Fibroblast of the aortic adventitia (primary cell): ENCODE results near the gene RDH12. TPM values are rescaled to one million over a fixed set of nuclear protein-coding genes. Genes with fewer than 3 reads are reported as not detected.

Experiments used
- DNase-seq: peaks from one replicate; pipeline ENCODE4 v3.0.0-alpha.2; 2010; ENCODE audit warnings: low read depth
- H3K4me3 ChIP-seq: 2 replicates; pipeline ENCODE4 v1.5.1; 2011; ENCODE audit warnings: low read depth, mild to moderate bottlenecking, control low read depth, low read length, moderate library complexity
- total RNA-seq: library from RNA; depleted of rRNA; stranded (reverse); fragments of >200 nt; gene quantifications from 2 replicates; pipeline ENCODE4 v1.2.3, GENCODE V29; 2012; ENCODE audit warnings: low replicate concordance
- TF ChIP-seq, protein P1 (sequence below): IDR thresholded peaks from 2 replicates; pipeline ENCODE4 v1.5.1; 2011; ENCODE audit warnings: mild to moderate bottlenecking, low read length, control low read depth, inconsistent platforms; ENCODE audit not compliant: insufficient read depth

RDH12 gene
- total RNA-seq, 1 donor: not detected

DNA sequence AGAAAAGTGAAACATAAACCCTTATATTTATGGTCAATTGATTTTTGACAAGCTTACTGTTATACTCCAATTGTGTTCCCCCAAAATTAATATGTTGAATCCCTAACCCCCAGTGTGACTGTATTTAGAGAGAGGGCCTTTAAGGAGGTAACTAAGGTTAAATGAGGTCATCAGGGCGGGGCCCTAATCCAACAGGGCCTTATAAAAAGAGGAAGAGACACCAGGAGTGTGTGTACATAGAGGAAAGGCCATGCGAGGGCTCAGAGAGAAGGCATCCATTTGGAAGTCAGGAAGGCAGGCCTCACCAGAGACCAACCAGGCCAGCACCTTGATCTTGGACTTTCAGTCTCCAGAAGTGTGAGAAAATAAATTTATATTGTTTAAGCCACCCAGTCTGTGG is 20.7 kb upstream of the RDH12 start:
- H3K4me3 ChIP-seq: no peak overlapping the region
- TF ChIP-seq, protein P1, sequence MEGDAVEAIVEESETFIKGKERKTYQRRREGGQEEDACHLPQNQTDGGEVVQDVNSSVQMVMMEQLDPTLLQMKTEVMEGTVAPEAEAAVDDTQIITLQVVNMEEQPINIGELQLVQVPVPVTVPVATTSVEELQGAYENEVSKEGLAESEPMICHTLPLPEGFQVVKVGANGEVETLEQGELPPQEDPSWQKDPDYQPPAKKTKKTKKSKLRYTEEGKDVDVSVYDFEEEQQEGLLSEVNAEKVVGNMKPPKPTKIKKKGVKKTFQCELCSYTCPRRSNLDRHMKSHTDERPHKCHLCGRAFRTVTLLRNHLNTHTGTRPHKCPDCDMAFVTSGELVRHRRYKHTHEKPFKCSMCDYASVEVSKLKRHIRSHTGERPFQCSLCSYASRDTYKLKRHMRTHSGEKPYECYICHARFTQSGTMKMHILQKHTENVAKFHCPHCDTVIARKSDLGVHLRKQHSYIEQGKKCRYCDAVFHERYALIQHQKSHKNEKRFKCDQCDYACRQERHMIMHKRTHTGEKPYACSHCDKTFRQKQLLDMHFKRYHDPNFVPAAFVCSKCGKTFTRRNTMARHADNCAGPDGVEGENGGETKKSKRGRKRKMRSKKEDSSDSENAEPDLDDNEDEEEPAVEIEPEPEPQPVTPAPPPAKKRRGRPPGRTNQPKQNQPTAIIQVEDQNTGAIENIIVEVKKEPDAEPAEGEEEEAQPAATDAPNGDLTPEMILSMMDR: no peak
- DNase-seq: no peak

DNA sequence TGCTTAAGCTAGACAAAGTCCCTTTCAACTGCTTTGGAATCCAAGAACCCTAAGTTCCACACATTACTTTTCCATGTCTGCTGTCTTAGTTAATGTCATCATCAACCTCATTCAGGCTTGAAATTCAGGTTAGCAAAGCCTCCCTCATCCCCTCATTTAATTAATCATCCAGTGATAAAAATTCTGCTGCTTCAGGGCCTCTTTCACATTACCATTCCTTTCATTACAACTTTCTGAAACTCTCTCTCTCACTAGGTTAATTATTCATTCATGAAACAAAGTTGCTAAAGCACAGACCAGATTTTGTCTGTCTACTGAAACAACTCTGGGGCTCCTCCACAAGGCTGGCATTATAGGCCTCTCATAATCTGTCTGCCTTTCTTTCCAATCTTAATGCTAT is 17.8 kb upstream of the RDH12 start:
- TF ChIP-seq, protein P1: no peak
- H3K4me3 ChIP-seq: no peak overlapping the region
- no peak for DNase-seq

DNA sequence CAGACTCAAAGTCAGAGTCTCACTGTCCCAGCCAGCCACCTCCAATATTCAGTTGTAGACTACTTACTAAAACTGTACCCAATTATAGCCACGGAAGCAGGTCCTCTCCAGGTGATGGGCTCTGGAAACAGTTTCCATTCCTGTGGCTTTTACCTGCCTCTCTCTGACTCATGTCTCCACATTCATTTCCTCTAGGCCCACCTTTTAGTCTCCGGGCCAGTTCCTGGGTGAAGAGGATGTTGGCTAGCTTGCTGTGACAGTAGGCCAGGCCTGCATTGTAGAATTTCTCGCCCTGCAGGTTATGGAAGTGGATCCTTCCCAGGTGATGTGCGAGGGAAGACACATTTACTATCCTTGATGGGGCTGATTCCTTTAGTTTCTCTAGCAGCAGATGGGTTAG is 11.7 kb upstream of the RDH12 start:
- no peak overlapping the region for H3K4me3 ChIP-seq
- DNase-seq: no peak
- TF ChIP-seq, protein P1: no peak

DNA sequence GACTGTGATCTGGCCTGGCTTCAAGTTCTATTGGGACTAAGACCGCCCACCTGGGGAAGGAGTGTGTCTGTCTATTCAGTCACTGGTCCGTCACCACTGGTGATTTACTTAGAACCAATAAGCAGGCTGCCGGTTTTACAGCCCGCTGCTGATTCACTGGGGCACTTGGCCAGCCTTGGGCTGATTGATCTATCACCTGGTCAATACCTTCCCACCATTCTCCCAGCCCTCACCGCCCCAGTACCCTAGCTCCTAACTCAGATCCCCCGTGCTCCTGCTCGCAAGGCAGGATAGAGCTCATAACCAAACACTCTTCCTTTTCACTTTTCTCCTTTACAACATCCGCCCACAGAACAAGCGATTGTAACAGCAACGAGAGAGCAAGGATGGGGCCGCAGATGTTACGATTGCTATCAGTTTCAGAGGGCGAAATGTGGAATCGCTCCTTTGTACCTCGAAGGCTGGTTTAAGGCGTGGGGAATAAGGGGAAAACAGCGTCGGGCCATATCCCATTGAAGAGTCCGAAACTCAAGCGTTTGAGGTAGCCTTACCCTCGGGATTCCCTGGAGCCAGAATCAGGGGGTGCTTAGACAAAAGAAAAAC is 6.8 kb upstream of the RDH12 start:
- TF ChIP-seq, protein P1: no peak
- peak; percentile 87 for DNase-seq
- H3K4me3 ChIP-seq: peak overlapping the region; percentile 97

DNA sequence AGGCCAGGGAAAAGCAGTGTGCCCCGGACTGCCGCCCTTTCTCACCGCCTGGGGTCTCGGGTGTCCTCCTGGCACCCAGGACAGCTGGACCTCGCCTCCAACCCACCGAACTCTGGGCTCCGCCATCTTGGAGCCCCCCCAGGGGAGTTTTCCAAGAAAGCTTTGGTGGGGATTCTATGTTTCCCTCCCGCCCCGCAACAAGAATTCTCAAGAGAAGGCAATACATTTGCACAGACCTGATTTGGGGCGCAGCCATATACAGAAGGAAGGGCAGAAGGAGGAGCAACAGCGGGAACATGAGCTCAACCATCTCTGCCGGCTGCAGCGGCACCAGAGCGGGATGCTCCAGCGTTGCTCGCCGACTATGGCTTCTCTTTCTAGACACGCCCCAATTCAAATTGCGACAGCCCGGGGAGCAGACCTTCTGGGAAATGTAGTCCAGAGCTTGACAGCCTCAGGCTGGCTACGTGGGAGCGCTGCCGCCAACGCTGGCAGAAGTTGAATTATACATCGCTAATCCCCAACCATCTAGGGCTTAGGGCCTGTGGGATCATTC is 6.2 kb upstream of the RDH12 start, which contains the start of gene RDH11:
RDH11 (minus strand) TSS at position 371 of the 556 bp plus-strand sequence; CDS start at position 310, 61 bp downstream.
- DNase-seq: peak; percentile 89
- TF ChIP-seq, protein P1: no peak
- peak within 1 kb of the TSS; percentile 97 for H3K4me3 ChIP-seq

DNA sequence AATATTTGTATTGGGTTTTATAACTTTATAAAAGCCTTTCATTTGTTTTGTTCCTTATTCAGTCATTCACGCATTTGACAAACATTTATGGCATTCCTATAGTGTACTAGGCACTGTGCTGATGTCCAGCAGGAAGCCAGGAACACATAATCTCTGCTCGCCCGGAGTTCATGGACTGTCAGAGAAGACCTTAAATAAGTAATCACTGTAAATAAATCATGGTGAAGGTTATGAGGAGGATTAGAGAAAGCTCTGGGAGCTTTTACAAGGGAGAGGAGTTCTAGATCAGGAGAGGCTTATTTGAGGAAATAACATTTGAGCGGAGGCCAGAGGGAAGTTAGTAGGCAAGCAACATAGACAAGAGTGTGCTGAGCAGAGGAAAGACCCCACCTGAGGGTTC is 4.7 kb upstream of the RDH12 start:
- no peak for DNase-seq
- H3K4me3 ChIP-seq: no peak overlapping the region
- TF ChIP-seq, protein P1: no peak
